ENCODE results near the gene LPP. TPM values are rescaled to one million over a fixed set of nuclear protein-coding genes. Genes with fewer than 3 reads are reported as not detected.

Gene LPP
- total RNA-seq, 2 experiments from 2014 or later, result 13.4 to 16.5 TPM

DNA sequence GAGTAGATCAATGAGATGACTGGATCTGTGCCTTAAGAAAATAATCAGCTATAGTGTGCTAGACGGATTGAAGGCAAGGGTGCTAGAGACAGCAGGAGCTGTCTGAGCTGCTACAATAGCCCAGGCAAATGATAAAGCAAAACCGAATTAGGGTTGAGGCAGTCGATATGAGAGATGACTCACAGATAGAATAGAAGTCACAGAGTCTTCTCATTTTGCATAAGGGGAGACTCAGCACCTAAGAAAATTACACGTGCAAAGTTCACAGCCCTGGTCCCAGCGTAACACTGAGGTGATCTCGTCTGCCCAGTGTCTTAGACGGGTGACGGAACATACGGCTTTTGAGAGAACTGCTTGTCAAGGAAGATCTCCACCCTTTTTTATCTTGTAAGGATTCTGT, 11.6 kb downstream of the LPP start:
- ChIA-PET CTCF (interaction anchor here (1.5 to 2.6 kb wide), 2 partner anchors 425 to 749 kb away, joined by 3 to 6 read pairs; no protein-coding TSS in a partner anchor), POLR2A (interaction anchor here (0.5 kb wide), 1 partner anchor 144 kb away, joined by 10 read pairs; no protein-coding TSS in a partner anchor)

DNA sequence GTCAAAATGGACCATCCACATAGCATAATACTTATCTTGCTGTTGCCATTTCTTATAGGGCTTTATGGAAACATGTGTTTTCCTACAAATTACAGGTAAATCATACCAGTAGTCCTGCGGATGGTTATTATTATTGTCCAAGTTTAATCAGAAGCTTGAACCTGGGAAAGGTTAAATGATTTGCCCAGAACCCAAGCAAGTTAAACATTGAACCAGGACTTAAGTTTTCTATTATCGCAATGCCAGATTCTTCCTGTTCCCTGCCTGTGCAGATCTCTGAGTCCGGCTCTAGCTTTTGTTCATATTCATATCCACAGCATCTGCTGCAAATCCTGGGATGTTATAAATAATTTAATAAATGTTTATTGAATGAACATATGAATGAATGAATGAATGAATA, 12.5 kb downstream of the LPP start:
- POLR2A ChIA-PET, result no interaction called here
- CTCF ChIA-PET, result interaction anchor here (0.5 to 2.6 kb wide), 3 partner anchors 118 to 748 kb away, joined by 3 to 6 read pairs (median 3); no protein-coding TSS in a partner anchor

- ChIA-PET CTCF (no interaction called here), POLR2A (no interaction called here)
Measured at GRCh38 chr3:188168186-188168585, 14.2 kb downstream of the LPP start.

GRCh38 chr3:188168648-188169047, 14.7 kb downstream of the LPP start:
- CTCF ChIA-PET, result no interaction called here
- POLR2A ChIA-PET, result no interaction called here

DNA sequence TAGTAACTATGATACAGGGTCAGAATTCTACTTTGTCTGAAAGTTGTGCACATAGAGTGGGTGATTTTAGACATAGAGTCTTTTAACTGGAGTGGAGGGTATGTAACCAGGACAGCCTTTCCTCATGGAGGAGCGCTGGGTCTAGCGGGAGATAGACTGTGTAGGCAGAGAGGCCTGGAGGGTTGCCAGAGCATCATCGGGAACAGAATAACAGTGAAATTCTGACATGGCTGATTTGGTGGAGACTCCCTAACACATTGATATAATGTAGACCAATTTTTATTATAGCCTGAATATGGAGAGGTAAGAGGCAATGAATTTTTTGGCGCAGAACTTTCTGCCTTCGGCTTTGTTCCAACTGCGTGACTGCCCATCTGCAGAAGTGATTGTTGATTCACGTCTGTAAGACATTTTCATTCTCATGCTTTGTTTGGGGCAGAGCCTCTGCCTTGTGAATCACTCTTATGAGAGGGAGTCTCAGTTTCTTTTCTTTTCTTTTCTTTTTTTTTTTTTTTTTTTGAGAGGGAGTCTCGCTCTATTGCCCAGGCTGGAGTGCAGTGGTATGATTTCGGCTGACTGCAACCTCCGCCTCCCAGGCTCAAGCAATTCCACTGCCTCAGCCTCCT, 16.0 kb downstream of the LPP start:
- CTCF ChIA-PET, result interaction anchor here (0.7 to 1.5 kb wide), 2 partner anchors 9 to 268 kb away, joined by 3 read pairs; no protein-coding TSS in a partner anchor
- POLR2A ChIA-PET, result interaction anchor here (0.5 kb wide), 1 partner anchor 426 kb away, joined by 3 read pairs; no protein-coding TSS in a partner anchor

DNA sequence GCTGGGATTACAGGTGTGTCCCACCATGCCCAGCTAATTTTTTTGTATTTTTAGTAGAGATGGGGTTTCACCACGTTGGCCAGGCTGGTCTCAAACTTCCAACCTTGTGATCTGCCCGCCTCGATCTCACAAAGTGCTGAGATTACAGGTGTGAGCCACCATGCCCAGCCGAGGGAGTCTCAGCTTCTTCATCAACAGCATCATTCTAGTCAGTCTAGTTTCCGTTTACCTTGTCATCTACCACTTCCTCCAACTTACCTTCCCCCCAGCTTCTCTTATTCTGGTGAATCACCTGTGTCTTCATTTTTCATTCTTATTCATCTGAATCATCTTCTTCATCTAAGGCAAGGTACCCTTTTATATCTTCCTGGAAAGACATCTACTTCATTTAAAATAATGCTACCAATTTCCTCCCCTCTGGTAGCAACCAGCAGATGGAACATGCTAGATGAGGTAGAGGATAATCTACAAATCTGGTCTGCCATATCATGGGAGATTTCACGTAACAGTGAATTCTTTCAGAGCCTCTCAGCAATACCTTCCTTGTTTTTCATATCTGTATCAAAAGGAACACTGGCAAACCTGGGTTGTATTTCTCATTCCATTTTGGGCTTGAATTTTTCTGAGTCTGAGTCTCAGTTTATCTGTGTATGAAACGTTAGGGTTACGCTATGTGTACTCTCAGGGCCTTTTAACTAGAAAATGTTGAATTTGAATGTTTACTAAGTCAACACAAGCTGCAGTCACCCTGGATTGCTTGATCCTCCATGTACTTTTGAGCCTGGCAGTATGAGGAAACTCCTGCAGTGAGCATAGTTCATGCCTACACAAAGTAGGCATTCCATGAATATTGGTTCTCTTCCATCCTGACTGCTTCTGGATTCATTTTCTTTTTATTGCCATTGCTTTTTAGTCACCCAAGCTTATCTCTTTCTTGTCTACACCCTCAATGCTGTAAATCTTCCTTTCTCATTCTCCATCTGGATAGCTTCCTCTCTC, 16.8 kb downstream of the LPP start:
- POLR2A ChIA-PET, result interaction anchor here (0.5 kb wide), 1 partner anchor 427 kb away, joined by 3 read pairs; no protein-coding TSS in a partner anchor
- CTCF ChIA-PET, result interaction anchor here (0.6 to 1.5 kb wide), 4 partner anchors 10 to 430 kb away, joined by 3 to 5 read pairs (median 4); no protein-coding TSS in a partner anchor

DNA sequence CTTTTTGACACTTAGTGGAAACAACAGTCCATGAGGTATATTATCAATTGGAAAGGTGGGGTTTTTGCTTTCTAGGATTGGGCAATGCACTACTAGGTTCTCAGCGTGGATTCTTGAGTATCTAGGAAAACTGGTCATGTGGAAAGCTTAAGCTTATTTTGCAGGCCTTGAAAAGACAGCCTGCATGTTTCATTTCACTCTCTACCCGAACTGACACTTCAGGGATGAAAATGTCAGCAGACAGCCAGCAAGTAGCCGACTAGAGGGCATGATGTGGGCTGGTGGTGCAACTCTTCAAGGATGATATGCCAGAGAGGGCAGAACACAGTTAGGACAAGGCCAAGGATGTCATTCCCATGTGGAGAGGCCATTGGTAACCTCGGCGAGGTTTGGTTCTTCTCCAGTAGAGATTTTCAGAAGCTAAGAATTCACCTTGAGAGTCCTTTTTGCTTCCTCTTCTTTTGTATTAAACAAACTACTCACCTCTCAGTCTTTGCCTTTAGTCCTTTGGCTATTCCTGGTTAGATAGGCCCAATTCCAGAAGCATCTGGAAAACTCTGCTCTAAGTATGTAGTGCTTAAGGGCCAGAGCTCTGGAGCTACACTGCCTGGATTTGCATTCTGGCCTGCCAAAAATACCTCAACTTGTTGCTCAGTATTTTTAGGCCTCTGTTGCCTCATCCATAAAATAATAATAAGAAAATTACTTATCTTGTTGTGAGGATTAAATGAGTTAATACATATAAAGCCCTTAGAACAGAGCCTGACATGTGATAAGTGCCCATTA, 17.9 kb downstream of the LPP start:
- ChIA-PET CTCF (interaction anchor here (0.6 to 1.5 kb wide), 3 partner anchors 11 to 431 kb away, joined by 3 to 5 read pairs (median 4); no protein-coding TSS in a partner anchor), POLR2A (no interaction called here)

- ChIA-PET POLR2A (no interaction called here), CTCF (no interaction called here)
Measured at GRCh38 chr3:188174317-188175044, 20.5 kb downstream of the LPP start.

DNA sequence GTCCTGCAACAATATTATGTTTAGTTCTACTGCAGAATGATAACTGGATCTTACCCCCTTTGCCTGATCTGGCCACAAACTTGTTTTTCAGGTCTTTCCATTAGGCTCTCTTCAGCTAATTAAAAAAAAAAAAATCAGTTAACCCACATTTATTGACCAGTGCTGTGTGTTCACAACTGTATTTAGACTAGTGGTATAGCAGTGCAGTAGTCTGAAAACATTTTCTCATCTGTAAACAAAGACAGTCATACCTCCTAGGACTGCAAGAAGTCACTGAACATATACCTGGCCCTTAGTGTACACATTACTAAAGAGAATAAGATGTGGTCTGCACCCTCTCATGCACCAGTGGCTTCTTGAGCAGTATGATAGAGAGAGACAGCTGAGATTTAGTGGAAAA, 22.5 kb downstream of the LPP start:
- POLR2A ChIA-PET, result no interaction called here
- CTCF ChIA-PET, result no interaction called here

DNA sequence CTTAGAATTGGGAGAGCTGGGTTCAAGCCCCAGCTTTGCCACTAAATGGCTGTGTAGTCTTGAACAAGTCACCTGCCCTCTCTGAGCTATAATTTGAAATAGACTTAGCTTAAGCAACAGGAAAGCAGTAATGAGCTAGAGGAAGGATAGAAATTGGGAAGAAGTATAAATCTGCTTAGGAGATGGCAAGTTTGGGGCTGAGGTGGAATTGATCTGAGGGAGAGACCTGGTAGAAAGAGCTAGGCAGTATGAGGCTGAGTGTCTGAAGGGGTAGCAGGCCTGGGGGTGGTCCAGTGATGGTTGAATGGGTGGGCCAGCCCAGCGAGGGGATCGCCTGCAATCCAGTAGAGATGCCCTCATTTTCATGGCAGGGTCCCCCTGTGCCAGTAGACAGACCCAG, 22.9 kb downstream of the LPP start:
- CTCF ChIA-PET, result no interaction called here
- POLR2A ChIA-PET, result no interaction called here

DNA sequence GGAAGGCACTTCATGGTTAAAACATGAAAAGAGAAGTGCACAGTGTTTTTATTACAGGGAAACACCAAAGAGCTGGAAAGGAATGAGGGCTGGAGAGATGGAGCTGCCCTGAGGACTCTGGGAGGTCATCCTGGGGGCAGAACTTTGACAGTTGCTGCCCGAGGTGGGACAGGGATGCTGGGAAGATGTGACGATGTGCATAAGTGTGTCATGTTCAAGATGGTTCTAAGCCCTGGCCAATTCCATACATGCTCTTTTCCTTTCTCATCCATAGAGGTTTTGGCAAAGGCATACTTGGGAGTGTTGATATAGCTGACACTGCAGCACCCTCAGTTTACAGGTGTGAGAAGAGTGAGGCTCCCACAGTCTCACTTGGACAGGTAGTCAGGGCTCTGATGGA, 23.8 kb downstream of the LPP start:
- ChIA-PET POLR2A (no interaction called here), CTCF (no interaction called here)

GRCh38 chr3:188178293-188178936, 24.5 kb downstream of the LPP start:
- ChIA-PET CTCF (no interaction called here), POLR2A (no interaction called here)

DNA sequence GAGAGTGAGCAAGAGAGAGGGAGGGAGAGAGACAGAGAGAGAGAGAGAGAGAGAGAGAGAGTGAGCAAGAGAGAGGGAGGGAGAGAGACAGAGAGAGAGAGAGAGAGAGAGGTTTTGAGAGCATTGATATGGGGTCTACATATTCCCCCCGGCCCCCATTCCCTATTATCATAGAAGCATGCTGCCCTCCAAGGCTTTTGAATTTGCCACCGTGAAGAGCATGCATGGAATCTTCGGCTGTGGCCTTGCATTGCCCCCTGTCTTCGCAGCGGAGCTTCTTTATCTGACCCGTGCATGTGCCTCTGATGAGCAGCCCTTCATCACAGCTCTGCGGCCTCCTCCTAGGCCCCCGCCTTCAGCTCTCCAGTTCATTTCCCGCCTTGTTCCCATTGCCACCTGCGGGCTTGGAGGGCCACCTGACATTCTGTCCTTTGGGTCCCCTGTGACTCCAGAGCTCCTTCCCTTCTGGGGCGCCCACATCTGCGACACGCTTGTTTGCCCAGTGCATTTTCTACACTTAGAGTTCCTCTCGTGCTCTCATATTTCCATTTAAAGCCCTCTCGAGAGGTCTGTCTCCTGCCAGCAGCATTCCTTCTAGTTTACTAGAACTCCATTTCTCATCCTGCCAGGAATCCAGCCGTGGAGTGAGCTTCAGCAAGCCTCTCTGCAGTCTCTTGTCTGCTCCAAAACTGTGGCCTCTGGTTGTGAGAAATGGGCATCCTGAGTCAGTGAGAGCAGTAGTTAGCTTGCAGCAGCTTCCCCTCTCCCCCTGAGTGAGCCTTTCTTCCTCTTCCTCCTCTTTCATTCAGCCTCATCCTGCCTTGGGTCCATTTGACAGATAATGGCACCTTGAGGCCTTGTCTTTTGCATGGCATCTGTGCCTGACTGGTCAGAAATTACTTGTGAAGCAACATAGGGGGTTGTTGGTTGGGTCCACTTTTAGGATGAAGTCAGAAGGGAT, 25.3 kb downstream of the LPP start:
- CTCF ChIA-PET, result no interaction called here
- POLR2A ChIA-PET, result no interaction called here

DNA sequence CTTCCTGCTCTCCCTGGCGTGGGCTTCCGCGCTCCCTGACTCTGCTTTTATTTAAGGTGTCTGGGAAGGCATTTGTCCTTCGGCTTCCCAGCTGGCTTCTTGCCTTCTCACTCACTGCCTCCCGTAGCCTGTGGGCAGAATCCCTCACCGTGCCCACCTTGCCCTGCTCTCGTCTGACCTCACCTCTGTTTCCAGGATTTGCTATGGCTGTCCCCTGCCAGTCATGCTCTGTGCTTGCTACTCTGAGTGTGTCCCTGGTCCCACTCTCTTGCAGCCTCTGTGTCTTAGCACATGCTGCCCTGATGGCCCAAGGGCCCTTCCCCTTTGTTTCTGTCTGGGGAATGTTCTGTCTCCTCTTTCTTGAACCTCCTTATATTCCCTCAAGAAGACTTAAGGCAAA, 26.2 kb downstream of the LPP start:
- ChIA-PET POLR2A (no interaction called here), CTCF (no interaction called here)

DNA sequence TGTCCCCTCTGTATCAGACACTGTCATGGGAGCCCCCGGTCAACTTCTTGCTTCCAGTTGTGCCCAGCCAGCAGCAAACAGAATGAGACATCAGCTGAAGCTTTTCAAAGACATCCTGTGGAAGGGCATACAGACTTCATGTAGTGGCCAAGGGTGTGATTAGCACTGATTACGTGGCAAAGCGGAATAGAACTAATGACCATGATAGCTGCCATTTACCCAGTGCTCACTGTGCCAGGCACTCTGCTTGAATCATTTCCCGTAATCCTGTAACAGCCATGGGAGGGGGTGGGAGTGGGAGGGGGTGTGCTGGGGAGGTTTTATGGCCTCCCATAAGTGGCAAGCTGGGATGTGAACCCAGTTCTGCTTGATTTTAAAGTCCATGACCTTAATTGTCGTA, 29.5 kb downstream of the LPP start:
- POLR2A ChIA-PET, result no interaction called here
- CTCF ChIA-PET, result interaction anchor here (0.7 to 1.4 kb wide), 3 partner anchors 10 to 51 kb away, joined by 3 read pairs; no protein-coding TSS in a partner anchor

- POLR2A ChIA-PET, result no interaction called here
- CTCF ChIA-PET, result interaction anchor here (1.2 to 1.4 kb wide), 2 partner anchors 11 to 16 kb away, joined by 3 read pairs; no protein-coding TSS in a partner anchor
Measured at GRCh38 chr3:188184160-188184559, 30.2 kb downstream of the LPP start.

DNA sequence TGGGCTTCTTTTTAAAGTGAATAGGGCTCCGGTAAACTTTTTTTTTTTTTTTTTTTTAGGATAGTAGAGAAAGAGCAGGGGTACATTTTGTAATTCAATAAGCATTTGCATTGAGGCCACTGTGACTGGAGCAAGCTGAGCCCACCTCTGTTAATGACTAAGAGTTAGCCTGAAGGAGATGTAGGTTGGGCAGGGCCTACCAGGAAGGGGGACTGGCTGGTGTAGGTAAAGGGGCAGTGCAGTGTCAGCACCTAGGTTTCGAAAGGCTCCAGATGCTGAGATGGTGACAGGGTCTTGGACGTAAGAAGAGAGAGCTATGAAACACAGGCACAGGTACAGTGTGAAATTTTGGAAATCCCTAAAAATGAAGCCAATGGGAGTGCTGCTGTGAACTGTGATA, 30.7 kb downstream of the LPP start:
- ChIA-PET POLR2A (no interaction called here), CTCF (interaction anchor here (1.2 kb wide), 1 partner anchor 15 kb away, joined by 3 read pairs; no protein-coding TSS in a partner anchor)
